VCaP (cell line): Measurements from ENCODE around the gene CYP11A1.

ENCODE experiments used
- H3K27ac ChIP-seq: fragments of 450-650 bp; 2 replicates; pipeline ENCODE4 v1.5.1; 2017
- CTCF ChIP-seq: fragments of 450-650 bp; conservative IDR thresholded peaks from 2 replicates; pipeline ENCODE4 v1.5.1; 2017; ENCODE audit warnings: mild to moderate bottlenecking, moderate library complexity

Gene CYP11A1

GRCh38 chr15:74396146-74396438 lies 28.6 kb upstream of the CYP11A1 start:
- H3K27ac ChIP-seq, result no peak overlapping the region
- no peak for TF ChIP-seq CTCF

- no peak overlapping the region for H3K27ac ChIP-seq
- TF ChIP-seq CTCF, result no peak
Observed at GRCh38 chr15:74395319-74396145, 28.1 kb upstream of the CYP11A1 start.

- H3K27ac ChIP-seq, result no peak overlapping the region
- TF ChIP-seq CTCF, result no peak
Observed at GRCh38 chr15:74394090-74394846, 26.8 kb upstream of the CYP11A1 start.

- no peak overlapping the region for H3K27ac ChIP-seq
- no peak for TF ChIP-seq CTCF
Observed at GRCh38 chr15:74393423-74393822, 26.0 kb upstream of the CYP11A1 start.

- no peak overlapping the region for H3K27ac ChIP-seq
Observed at GRCh38 chr15:74392902-74393301, 25.5 kb upstream of the CYP11A1 start.

GRCh38 chr15:74392451-74392830 lies 25.0 kb upstream of the CYP11A1 start:
- no peak for TF ChIP-seq CTCF

More at GRCh38 chr15:74392902-74393301, 25.5 kb upstream of the CYP11A1 start:
- no peak for TF ChIP-seq CTCF

GRCh38 chr15:74391582-74392450 lies 24.4 kb upstream of the CYP11A1 start:
- no peak overlapping the region for H3K27ac ChIP-seq
- no peak for TF ChIP-seq CTCF

More at GRCh38 chr15:74392451-74392830, 25.0 kb upstream of the CYP11A1 start:
- H3K27ac ChIP-seq, result no peak overlapping the region
